SK-N-SH (cell line): Measurements from ENCODE around the gene NYNRIN. TPM values are rescaled to one million over a fixed set of nuclear protein-coding genes. Genes with fewer than 3 reads are reported as not detected.

Experiments used
- CTCF ChIA-PET: fragments of 300-600, 350-600 bp; formaldehyde crosslinking; extraction: SDS; loops from one replicate; lab custom pipeline; 2021; lab: Yijun Ruan, JAX
- POLR2A ChIA-PET: fragments of 350-600 bp; sonication (Branson Sonifier 250); formaldehyde crosslinking; extraction: SDS; loops from one replicate; lab custom pipeline; 2020; ENCODE audit warnings: antibody characterized with exemption, inconsistent platforms; lab: Yijun Ruan, JAX
- DNase-seq: peaks from one replicate; pipeline ENCODE4 v3.0.0; 2012
- H2AFZ ChIP-seq: fragments of 200-600 bp; sonication (generic); 2 replicates; pipeline ENCODE4 v1.8.1; 2016; ENCODE audit warnings: antibody characterized with exemption, mild to moderate bottlenecking, low read depth
- H3F3A ChIP-seq: fragments of 200-600 bp; sonication (generic); replicated peaks from 2 replicates; pipeline ENCODE3; 2016; ENCODE audit warnings: antibody characterized with exemption, mild to moderate bottlenecking; ENCODE audit not compliant: insufficient read depth
- H3K27ac ChIP-seq, 2 experiments: fragments of 200-500 bp in 1 of 2; fragments of 200-600 bp in 1 of 2; sonication (Bioruptor generic) in 1 of 2; sonication (generic), shearing (Covaris generic) in 1 of 2; 2 replicates each; pipeline versions ENCODE4 v1.5.1 to v1.6.1; 2014 to 2016; ENCODE audit warnings: low read depth in 2 of 2, inconsistent platforms in 1 of 2, low read length in 1 of 2, mild to moderate bottlenecking in 1 of 2, mixed read lengths in 1 of 2
- H3K27me3 ChIP-seq: fragments of 200-600 bp; sonication (generic), shearing (Covaris generic); 2 replicates; pipeline ENCODE4 v1.6.1; 2016; ENCODE audit warnings: mixed run types; ENCODE audit not compliant: insufficient read depth
- H3K36me3 ChIP-seq, 2 experiments: fragments of 200-500 bp in 1 of 2; fragments of 200-600 bp in 1 of 2; sonication (Bioruptor generic) in 1 of 2; sonication (generic) in 1 of 2; replicated peaks in 1 of 2; 2 replicates each; pipeline versions ENCODE3 to v1.5.1; 2014 to 2016; ENCODE audit warnings: low read length in 1 of 2, mild to moderate bottlenecking in 1 of 2; ENCODE audit not compliant: insufficient read depth in 2 of 2, control insufficient read depth in 1 of 2
- H3K4me1 ChIP-seq, 2 experiments: fragments of 200-500 bp in 1 of 2; fragments of 200-600 bp in 1 of 2; sonication (Bioruptor generic) in 1 of 2; sonication (generic), shearing (Covaris generic) in 1 of 2; 2 replicates each; pipeline versions ENCODE4 v1.5.1 to v1.6.1; 2014 to 2016; ENCODE audit warnings: low read depth in 1 of 2, low read length in 1 of 2, mixed run types in 1 of 2; ENCODE audit not compliant: insufficient read depth in 2 of 2, control insufficient read depth in 1 of 2
- H3K4me2 ChIP-seq: fragments of 200-600 bp; sonication (generic), shearing (Covaris generic); 2 replicates; pipeline ENCODE4 v1.6.1; 2017; ENCODE audit warnings: mixed run types
- H3K4me3 ChIP-seq, 2 experiments: fragments of 200-500 bp in 1 of 2; fragments of 200-600 bp in 1 of 2; sonication (Bioruptor generic) in 1 of 2; sonication (generic), shearing (Covaris generic) in 1 of 2; 2 replicates each; pipeline versions ENCODE4 v1.5.1 to v1.8.1; 2014 to 2016; ENCODE audit warnings: low read depth in 2 of 2, inconsistent platforms in 1 of 2, low read length in 1 of 2, mild to moderate bottlenecking in 1 of 2, mixed read lengths in 1 of 2, moderate library complexity in 1 of 2
- H3K79me2 ChIP-seq: fragments of 200-600 bp; sonication (generic); 2 replicates; pipeline ENCODE4 v1.8.1; 2017; ENCODE audit warnings: mild to moderate bottlenecking; ENCODE audit not compliant: insufficient read depth
- H3K9ac ChIP-seq: fragments of 200-600 bp; sonication (generic); 2 replicates; pipeline ENCODE4 v1.6.1; 2017; ENCODE audit warnings: mixed run types
- H3K9me2 ChIP-seq: fragments of 200-600 bp; sonication (generic); 2 replicates; pipeline ENCODE4 v1.6.1; 2017; ENCODE audit warnings: mixed run types
- H3K9me3 ChIP-seq: fragments of 200-600 bp; sonication (generic); 2 replicates; pipeline ENCODE4 v1.6.1; 2017; ENCODE audit warnings: mixed run types, mild to moderate bottlenecking, moderate library complexity
- H4K20me1 ChIP-seq: fragments of 200-600 bp; sonication (generic); 2 replicates; pipeline ENCODE4 v1.6.1; 2017; ENCODE audit warnings: mild to moderate bottlenecking, mixed run types; ENCODE audit not compliant: insufficient read depth
- CHD2 ChIP-seq: fragments of 150-350 bp; IDR thresholded peaks from 2 replicates; pipeline ENCODE4 v1.6.1; 2018; ENCODE audit warnings: low read length; ENCODE audit not compliant: partially characterized antibody
- FOSL2 ChIP-seq: IDR thresholded peaks from 2 replicates; pipeline ENCODE4 v1.4.0; 2012; ENCODE audit warnings: low read depth, mild to moderate bottlenecking, moderate library complexity, borderline replicate concordance
- FOXJ3 ChIP-seq: sonication (generic); formaldehyde crosslinking; IDR thresholded peaks from 2 replicates; pipeline ENCODE4 v1.5.1; 2020; ENCODE audit warnings: mild to moderate bottlenecking, missing genetic modification reagents
- GABPA ChIP-seq: IDR thresholded peaks from 2 replicates; pipeline ENCODE4 v1.4.0; 2012; ENCODE audit warnings: low read depth, mild to moderate bottlenecking
- JUND ChIP-seq: IDR thresholded peaks from 2 replicates; pipeline ENCODE4 v1.4.0; 2012
- MAX ChIP-seq: IDR thresholded peaks from 2 replicates; pipeline ENCODE4 v1.4.0; 2012; ENCODE audit warnings: low read depth
- NFIC ChIP-seq: IDR thresholded peaks from 2 replicates; pipeline ENCODE4 v1.4.0; 2012; ENCODE audit warnings: borderline replicate concordance
- PBX3 ChIP-seq: IDR thresholded peaks from 2 replicates; pipeline ENCODE4; 2012
- POLR2AphosphoS5 ChIP-seq: IDR thresholded peaks from 2 replicates; pipeline ENCODE4 v1.6.1; 2012; ENCODE audit warnings: low read depth, low read length
- RAD21 ChIP-seq: IDR thresholded peaks from 2 replicates; pipeline ENCODE4 v1.6.1; 2012; ENCODE audit warnings: mild to moderate bottlenecking, low read length
- RCOR1 ChIP-seq: fragments of 150-350 bp; IDR thresholded peaks from 2 replicates; pipeline ENCODE4 v1.6.1; 2017; ENCODE audit warnings: antibody characterized with exemption, low read length
- RFX5 ChIP-seq: IDR thresholded peaks from 2 replicates; pipeline ENCODE4 v1.6.1; 2012; ENCODE audit warnings: mild to moderate bottlenecking, improper control_type of control experiment, low read length
- SIN3A ChIP-seq: IDR thresholded peaks from 2 replicates; pipeline ENCODE4 v1.6.1; 2012; ENCODE audit warnings: low read depth, mild to moderate bottlenecking, low read length, moderate library complexity, borderline replicate concordance
- SMC3 ChIP-seq: IDR thresholded peaks from 2 replicates; pipeline ENCODE4 v1.6.1; 2012; ENCODE audit warnings: low read depth, low read length, improper control_type of control experiment
- TCF12 ChIP-seq: IDR thresholded peaks from 2 replicates; pipeline ENCODE4 v1.4.0; 2012
- YY1 ChIP-seq: IDR thresholded peaks from 2 replicates; pipeline ENCODE4 v1.4.0; 2012; ENCODE audit warnings: low read depth, mild to moderate bottlenecking
- WGBS: methylation state at CpG from one replicate; pipeline ENCODE4 v1.1.6; 2017; ENCODE audit warnings: low lambda C conversion rate; 5-methylcytosine and 5-hydroxymethylcytosine counted together
- polyA plus RNA-seq, 3 experiments: library from polyadenylated mRNA; depleted of rRNA; stranded (reverse); fragments of >200 nt; gene quantifications; 2 replicates each; pipeline ENCODE4 v1.2.3, GENCODE V29; 2012
- TF ChIP-seq, protein P1 (sequence below): fragments of 150-350 bp; IDR thresholded peaks from 2 replicates; pipeline ENCODE4 v1.6.1; 2016; ENCODE audit warnings: mild to moderate bottlenecking, low read depth, low read length
- TF ChIP-seq, protein P2 (sequence below): fragments of 150-350 bp; IDR thresholded peaks from 2 replicates; pipeline ENCODE4 v1.6.1; 2017; ENCODE audit warnings: antibody characterized with exemption, low read length, low read depth, borderline replicate concordance
- TF ChIP-seq, protein P3 (sequence below): IDR thresholded peaks from 2 replicates; pipeline ENCODE4 v1.6.1; 2012; ENCODE audit warnings: mild to moderate bottlenecking, low read depth, low read length, moderate library complexity

Gene NYNRIN
- polyA plus RNA-seq, 1 of the 3 experiments (the other 2 are of a cell fraction) = 4.8 TPM

GRCh38 chr14:24408764-24409163 lies 10.0 kb downstream of the NYNRIN start:
- H3K4me3 ChIP-seq = no peak overlapping the region
- ChIA-PET POLR2A (interaction anchor here (0.6 to 1.1 kb wide), 2 partner anchors 9 to 23 kb away, joined by 3 read pairs; no protein-coding TSS in a partner anchor), CTCF (interaction anchor here (0.7 to 4.2 kb wide), 6 partner anchors 14 to 75 kb away, joined by 3 to 31 read pairs (median 10); no protein-coding TSS in a partner anchor)
- H2AFZ ChIP-seq = no peak overlapping the region
- no peak for DNase-seq
- peaks cover 0 to 9% of the 10 kb centered on the region in 2 experiments for H3K36me3 ChIP-seq
- no peak for TF ChIP-seq MAX
- TF ChIP-seq GABPA = no peak
- no peak for TF ChIP-seq YY1
- TF ChIP-seq, protein P1, sequence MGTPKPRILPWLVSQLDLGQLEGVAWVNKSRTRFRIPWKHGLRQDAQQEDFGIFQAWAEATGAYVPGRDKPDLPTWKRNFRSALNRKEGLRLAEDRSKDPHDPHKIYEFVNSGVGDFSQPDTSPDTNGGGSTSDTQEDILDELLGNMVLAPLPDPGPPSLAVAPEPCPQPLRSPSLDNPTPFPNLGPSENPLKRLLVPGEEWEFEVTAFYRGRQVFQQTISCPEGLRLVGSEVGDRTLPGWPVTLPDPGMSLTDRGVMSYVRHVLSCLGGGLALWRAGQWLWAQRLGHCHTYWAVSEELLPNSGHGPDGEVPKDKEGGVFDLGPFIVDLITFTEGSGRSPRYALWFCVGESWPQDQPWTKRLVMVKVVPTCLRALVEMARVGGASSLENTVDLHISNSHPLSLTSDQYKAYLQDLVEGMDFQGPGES = no peak
- no peak for TF ChIP-seq SMC3
- no peak for TF ChIP-seq CHD2
- TF ChIP-seq PBX3 = no peak
- no peak for TF ChIP-seq TCF12
- no peak for TF ChIP-seq POLR2AphosphoS5
- no peak for TF ChIP-seq NFIC
- TF ChIP-seq, protein P2, sequence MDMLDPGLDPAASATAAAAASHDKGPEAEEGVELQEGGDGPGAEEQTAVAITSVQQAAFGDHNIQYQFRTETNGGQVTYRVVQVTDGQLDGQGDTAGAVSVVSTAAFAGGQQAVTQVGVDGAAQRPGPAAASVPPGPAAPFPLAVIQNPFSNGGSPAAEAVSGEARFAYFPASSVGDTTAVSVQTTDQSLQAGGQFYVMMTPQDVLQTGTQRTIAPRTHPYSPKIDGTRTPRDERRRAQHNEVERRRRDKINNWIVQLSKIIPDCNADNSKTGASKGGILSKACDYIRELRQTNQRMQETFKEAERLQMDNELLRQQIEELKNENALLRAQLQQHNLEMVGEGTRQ = no peak
- no peak for TF ChIP-seq FOXJ3 (CRISPR knock-in tag)
- TF ChIP-seq, protein P3, sequence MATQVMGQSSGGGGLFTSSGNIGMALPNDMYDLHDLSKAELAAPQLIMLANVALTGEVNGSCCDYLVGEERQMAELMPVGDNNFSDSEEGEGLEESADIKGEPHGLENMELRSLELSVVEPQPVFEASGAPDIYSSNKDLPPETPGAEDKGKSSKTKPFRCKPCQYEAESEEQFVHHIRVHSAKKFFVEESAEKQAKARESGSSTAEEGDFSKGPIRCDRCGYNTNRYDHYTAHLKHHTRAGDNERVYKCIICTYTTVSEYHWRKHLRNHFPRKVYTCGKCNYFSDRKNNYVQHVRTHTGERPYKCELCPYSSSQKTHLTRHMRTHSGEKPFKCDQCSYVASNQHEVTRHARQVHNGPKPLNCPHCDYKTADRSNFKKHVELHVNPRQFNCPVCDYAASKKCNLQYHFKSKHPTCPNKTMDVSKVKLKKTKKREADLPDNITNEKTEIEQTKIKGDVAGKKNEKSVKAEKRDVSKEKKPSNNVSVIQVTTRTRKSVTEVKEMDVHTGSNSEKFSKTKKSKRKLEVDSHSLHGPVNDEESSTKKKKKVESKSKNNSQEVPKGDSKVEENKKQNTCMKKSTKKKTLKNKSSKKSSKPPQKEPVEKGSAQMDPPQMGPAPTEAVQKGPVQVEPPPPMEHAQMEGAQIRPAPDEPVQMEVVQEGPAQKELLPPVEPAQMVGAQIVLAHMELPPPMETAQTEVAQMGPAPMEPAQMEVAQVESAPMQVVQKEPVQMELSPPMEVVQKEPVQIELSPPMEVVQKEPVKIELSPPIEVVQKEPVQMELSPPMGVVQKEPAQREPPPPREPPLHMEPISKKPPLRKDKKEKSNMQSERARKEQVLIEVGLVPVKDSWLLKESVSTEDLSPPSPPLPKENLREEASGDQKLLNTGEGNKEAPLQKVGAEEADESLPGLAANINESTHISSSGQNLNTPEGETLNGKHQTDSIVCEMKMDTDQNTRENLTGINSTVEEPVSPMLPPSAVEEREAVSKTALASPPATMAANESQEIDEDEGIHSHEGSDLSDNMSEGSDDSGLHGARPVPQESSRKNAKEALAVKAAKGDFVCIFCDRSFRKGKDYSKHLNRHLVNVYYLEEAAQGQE = no peak
- TF ChIP-seq SIN3A = no peak
- TF ChIP-seq FOSL2 = no peak
- TF ChIP-seq JUND = no peak
- TF ChIP-seq RFX5 = no peak
- TF ChIP-seq RCOR1 = no peak
- TF ChIP-seq RAD21 = no peak
- H3F3A ChIP-seq = no peaks in the 10 kb centered on the region
- H3K79me2 ChIP-seq = no peaks in the 10 kb centered on the region
- H3K4me1 ChIP-seq = no peaks in the 10 kb centered on the region
- no peaks in the 10 kb centered on the region for H3K9me2 ChIP-seq
- WGBS = 80% methylated on average over 1 of the region's 3 CpGs
- no peak overlapping the region for H3K9ac ChIP-seq
- no peak overlapping the region for H3K27ac ChIP-seq
- no peaks in the 10 kb centered on the region for H3K9me3 ChIP-seq
- H4K20me1 ChIP-seq = no peaks in the 10 kb centered on the region
- no peaks in the 10 kb centered on the region for H3K27me3 ChIP-seq
- H3K4me2 ChIP-seq = no peak overlapping the region
